Inferior parietal cortex (tissue), 1 donor: Measurements from ENCODE around the gene PRKCH.
"Not testable (repeated sequence)": the region's sequence is repeated elsewhere in the genome, so short reads cannot be mapped to it uniquely, and the experiment has no call there.

ENCODE experiments used
- DNase-seq: peaks from one replicate; pipeline ENCODE4 v3.0.0-alpha.2; 2016; ENCODE audit errors: extremely low spot score

The PRKCH gene

GRCh38 chr14:61528591-61529021 lies 207.2 kb downstream of the PRKCH start:
- DNase-seq = no peak

GRCh38 chr14:61529360-61529759 lies 208.0 kb downstream of the PRKCH start:
- DNase-seq = not testable (repeated sequence)

- no peak for DNase-seq
Measured at GRCh38 chr14:61530296-61530695, 208.9 kb downstream of the PRKCH start.

GRCh38 chr14:61530896-61531295 lies 209.5 kb downstream of the PRKCH start:
- DNase-seq = no peak

GRCh38 chr14:61531465-61532122 lies 210.2 kb downstream of the PRKCH start:
- no peak for DNase-seq

- DNase-seq = no peak
Measured at GRCh38 chr14:61532123-61532505, 210.7 kb downstream of the PRKCH start.

- DNase-seq = no peak
Measured at GRCh38 chr14:61532763-61533162, 211.4 kb downstream of the PRKCH start.

- no peak for DNase-seq
Measured at GRCh38 chr14:61533513-61534255, 212.3 kb downstream of the PRKCH start.

- no peak for DNase-seq
Measured at GRCh38 chr14:61535032-61535431, 213.7 kb downstream of the PRKCH start.

- DNase-seq = no peak
Measured at GRCh38 chr14:61535458-61535857, 214.1 kb downstream of the PRKCH start.

- DNase-seq = no peak
Measured at GRCh38 chr14:61536661-61537562, 215.5 kb downstream of the PRKCH start.

- DNase-seq = no peak
Measured at GRCh38 chr14:61537563-61538463, 216.4 kb downstream of the PRKCH start.

GRCh38 chr14:61538464-61539022 lies 217.2 kb downstream of the PRKCH start:
- DNase-seq = no peak

- DNase-seq = no peak
Measured at GRCh38 chr14:61539631-61540030, 218.3 kb downstream of the PRKCH start.

- DNase-seq = no peak
Measured at GRCh38 chr14:61540931-61541330, 219.6 kb downstream of the PRKCH start.

- DNase-seq = no peak
Measured at GRCh38 chr14:61542848-61543790, 221.7 kb downstream of the PRKCH start.

- no peak for DNase-seq
Measured at GRCh38 chr14:61543946-61544345, 222.6 kb downstream of the PRKCH start.

GRCh38 chr14:61544448-61545330 lies 223.3 kb downstream of the PRKCH start:
- DNase-seq = no peak
